Measurements from ENCODE around the gene NR1D1. TPM values are rescaled to one million over a fixed set of nuclear protein-coding genes. Genes with fewer than 3 reads are reported as not detected.

The NR1D1 gene
- total and polyA plus RNA-seq, 2 of the 8 experiments (the other 6 are each of a cell fraction or from before 2014, with no cell fraction given) = 1.5 to 4.6 TPM

DNA sequence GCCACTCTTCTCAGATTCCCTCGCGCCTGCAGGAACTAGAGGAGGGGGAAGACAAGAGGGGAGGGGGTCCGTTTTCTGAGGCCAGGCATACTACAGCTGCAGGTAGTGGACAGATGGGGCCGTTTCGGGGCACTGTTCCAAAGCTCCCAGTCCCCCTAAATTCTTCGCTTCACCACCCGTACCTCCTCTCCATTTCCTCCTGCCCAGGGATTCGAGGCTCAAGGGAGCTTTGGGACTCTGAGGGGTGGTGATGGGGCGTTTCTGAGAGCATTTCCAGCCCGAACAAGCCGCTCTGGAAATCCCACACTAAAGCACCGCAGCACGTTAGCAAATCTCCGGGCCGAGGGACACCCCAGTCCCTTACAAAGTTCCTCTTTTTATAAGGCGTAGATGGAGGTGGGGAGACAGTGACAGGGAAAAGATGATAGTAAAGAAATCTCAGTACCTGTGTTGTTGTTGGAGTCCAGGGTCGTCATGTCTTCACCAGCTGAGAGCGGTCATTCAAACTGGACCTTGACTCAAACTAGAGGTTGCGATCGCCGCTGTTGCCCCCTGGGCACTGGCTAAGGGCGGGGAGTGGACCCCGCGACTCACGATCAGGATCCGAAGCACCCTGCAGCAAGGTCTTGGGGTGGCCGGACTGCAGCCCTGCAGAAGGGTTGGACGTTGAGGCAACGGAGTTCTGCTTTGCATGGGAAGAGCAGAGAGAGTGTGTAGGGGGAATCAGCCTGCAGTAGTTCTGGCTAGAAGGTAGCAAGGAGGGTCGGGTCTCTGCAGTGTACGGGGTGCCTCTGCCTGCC lies 570 bp downstream of the NR1D1 start (continued):
- TF ChIP-seq RNF2 (IDR thresholded peaks at IDR 0.05; ENCODE audit: borderline replicate concordance, low read depth, low read length, missing control alignments, poor library complexity, severe bottlenecking) (peak; percentile 58), PHF8 (conservative IDR thresholded peaks at IDR 0.05; ENCODE audit: low read depth, low read length) (0 out of 2 replicates have a peak, but pooled peaks have one; percentile 34), TBP (IDR thresholded peaks at IDR 0.05; ENCODE audit: low read depth, low read length) (0 out of 2 replicates have a peak, but pooled peaks have one; percentile 1)

Data from H1 (cell line).